ENCODE measurements around the gene RNF207.

Gene RNF207, protein sequence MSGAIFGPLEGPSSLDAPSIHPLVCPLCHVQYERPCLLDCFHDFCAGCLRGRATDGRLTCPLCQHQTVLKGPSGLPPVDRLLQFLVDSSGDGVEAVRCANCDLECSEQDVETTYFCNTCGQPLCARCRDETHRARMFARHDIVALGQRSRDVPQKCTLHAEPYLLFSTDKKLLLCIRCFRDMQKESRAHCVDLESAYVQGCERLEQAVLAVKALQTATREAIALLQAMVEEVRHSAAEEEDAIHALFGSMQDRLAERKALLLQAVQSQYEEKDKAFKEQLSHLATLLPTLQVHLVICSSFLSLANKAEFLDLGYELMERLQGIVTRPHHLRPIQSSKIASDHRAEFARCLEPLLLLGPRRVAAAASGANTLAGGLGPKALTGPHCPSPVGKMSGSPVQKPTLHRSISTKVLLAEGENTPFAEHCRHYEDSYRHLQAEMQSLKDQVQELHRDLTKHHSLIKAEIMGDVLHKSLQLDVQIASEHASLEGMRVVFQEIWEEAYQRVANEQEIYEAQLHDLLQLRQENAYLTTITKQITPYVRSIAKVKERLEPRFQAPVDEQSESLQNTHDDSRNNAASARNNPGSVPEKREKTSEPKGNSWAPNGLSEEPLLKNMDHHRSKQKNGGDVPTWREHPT

DNA sequence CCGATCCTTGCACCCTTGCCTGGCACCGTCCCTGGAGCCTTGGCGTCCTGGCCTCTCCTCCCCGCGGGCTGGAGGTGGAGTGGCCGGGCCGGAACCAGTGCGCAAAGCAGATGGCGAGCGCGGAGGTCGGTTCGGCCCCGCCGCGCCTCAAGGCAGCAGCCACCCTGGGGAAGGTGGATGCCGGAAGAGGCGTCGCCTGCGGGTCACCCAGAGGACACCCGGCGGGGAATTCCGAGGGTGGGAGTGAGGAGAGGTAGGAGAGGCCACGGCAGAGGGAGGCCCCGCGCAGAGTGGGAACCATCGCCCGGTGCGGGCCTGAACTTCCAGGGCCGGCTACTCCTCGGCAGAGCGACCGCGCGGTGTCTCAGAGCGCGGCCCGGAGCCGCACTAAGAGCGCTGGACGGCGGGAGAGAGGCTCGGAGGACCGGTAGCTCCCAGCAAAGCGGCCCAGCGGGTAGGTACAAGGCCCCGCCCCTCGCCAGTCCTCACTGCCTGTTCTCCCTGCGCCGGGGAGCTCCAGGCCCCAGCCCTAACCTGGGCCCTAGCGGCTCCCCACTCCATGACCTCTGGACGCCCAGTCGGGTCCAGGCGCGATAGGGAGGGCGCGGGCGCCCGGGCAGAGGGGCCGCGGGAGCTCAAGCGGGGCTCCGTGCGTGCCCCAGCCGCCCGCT lies at the start of gene RNF207:
Gene RNF207, plus strand, starts transcription at position 271 of the 671 bp plus-strand sequence. CDS start 417 bp downstream, outside the sequence.
- Histone ChIP-seq H3K9me3 (ENCODE audit: insufficient read depth, low read depth, low read length) (no peaks in the 10 kb centered on the region), H3K4me1 (ENCODE audit: insufficient read depth, low read length, poor library complexity, severe bottlenecking) (no peaks in the 10 kb centered on the region), H4K20me1 (ENCODE audit: insufficient read depth, low read length, poor library complexity, severe bottlenecking) (no peaks in the 10 kb centered on the region), H3K4me2 (ENCODE audit: low read depth, low read length, poor library complexity, severe bottlenecking) (no peak within 1 kb of the TSS), H3K27me3 (ENCODE audit: insufficient read depth, low read length, poor library complexity, severe bottlenecking) (peaks cover 23% of the 10 kb centered on the region), H3F3A (ENCODE audit: low read depth) (no peaks in the 10 kb centered on the region), H3K79me2 (ENCODE audit: insufficient read depth, low read length) (no peaks in the 10 kb centered on the region), H3K4me3 (ENCODE audit: low read length, poor library complexity, severe bottlenecking) (no peak within 1 kb of the TSS), H3K9me2 (replicated peaks; ENCODE audit: low read depth, low read length) (no peaks in the 10 kb centered on the region), H2AFZ (ENCODE audit: low read length) (no peak within 1 kb of the TSS), H3K36me3 (ENCODE audit: insufficient read depth, low read length) (no peaks in the 10 kb centered on the region), H3K9ac (ENCODE audit: low read depth, low read length, poor library complexity, severe bottlenecking) (no peak within 1 kb of the TSS)
- TF ChIP-seq CTCF (conservative IDR thresholded peaks at IDR 0.05; ENCODE audit: low read length) (no peak), EZH2phosphoT487 (IDR thresholded peaks at IDR 0.05; ENCODE audit: borderline replicate concordance) (no peak)

DNA sequence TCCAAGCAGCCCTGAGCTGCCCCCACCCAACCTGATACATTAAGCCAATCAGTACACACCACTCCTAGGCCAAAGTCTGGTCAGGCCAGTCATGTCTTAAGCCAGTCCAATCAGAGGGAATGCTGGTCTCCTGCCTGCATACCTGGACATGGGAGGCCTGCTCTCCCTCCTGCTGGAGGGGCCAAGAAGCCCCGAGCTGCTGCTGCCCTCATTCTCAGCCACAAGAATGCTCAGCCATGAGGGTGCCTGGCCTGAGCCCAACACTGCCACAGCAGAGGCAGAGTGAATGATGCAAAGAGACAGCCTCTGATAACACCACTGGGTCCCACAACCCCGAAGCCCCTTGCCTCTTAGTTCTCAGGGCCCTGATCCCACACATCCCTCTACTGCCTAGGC lies 48.8 kb upstream of the RNF207 start:
- H3K79me2 ChIP-seq (ENCODE audit: insufficient read depth, low read length), result peaks cover 8% of the 10 kb centered on the region; the same call in 1 of the 2 replicates
- no peak overlapping the region for H3K4me3 ChIP-seq (ENCODE audit: low read length, poor library complexity, severe bottlenecking)
- H3K36me3 ChIP-seq (ENCODE audit: insufficient read depth, low read length), result no peaks in the 10 kb centered on the region
- H3K27me3 ChIP-seq (ENCODE audit: insufficient read depth, low read length, poor library complexity, severe bottlenecking), result no peaks in the 10 kb centered on the region
- H3K9ac ChIP-seq (ENCODE audit: low read depth, low read length, poor library complexity, severe bottlenecking), result no peak overlapping the region
- H3K9me3 ChIP-seq (ENCODE audit: insufficient read depth, low read depth, low read length), result no peaks in the 10 kb centered on the region
- no peaks in the 10 kb centered on the region for H3K9me2 ChIP-seq (replicated peaks; ENCODE audit: low read depth, low read length)
- no peaks in the 10 kb centered on the region for H4K20me1 ChIP-seq (ENCODE audit: insufficient read depth, low read length, poor library complexity, severe bottlenecking)
- peaks cover 28% of the 10 kb centered on the region for H3K4me1 ChIP-seq (ENCODE audit: insufficient read depth, low read length, poor library complexity, severe bottlenecking)
- no peak overlapping the region for H3K4me2 ChIP-seq (ENCODE audit: low read depth, low read length, poor library complexity, severe bottlenecking)
- no peak overlapping the region for H2AFZ ChIP-seq (ENCODE audit: low read length)
- H3F3A ChIP-seq (ENCODE audit: low read depth), result peaks cover 4% of the 10 kb centered on the region; the same call in 1 of the 2 replicates
- no peak for TF ChIP-seq EZH2phosphoT487 (IDR thresholded peaks at IDR 0.05; ENCODE audit: borderline replicate concordance)
- TF ChIP-seq CTCF (conservative IDR thresholded peaks at IDR 0.05; ENCODE audit: low read length), result no peak

DNA sequence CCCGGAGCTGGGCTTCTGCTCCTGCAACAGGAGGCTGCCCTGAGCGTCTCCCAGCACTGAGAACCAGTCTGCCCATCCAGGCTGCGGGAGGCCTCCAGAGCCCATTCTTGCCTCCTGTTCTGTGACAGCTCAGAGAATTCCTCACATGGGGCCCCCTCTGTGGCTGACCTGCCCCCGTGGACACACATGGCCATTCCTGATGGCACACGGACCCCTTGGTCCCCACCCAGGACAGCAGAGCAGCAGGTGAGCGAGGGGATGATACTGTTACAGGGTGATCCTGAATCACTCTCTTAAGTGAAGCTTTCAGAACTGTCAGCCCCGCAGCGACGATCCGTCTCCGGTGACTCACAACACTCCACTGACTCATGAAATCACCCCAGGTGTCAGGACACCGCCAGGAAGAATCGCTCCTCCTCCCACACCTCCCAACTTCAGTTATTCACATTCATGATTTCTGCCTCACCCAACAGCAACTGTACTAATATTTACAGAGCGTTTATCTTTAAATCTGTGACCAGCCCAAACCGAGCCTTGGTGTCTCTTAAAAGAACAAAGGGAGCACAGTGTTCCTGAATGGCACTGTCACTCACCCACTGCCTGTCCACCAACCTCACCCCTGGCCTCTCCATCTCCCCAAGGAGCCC lies 48.3 kb upstream of the RNF207 start:
- peaks cover 7% of the 10 kb centered on the region; the same call in 1 of the 2 replicates for H3K79me2 ChIP-seq (ENCODE audit: insufficient read depth, low read length)
- H3K9me2 ChIP-seq (replicated peaks; ENCODE audit: low read depth, low read length), result no peaks in the 10 kb centered on the region
- no peaks in the 10 kb centered on the region for H3K9me3 ChIP-seq (ENCODE audit: insufficient read depth, low read depth, low read length)
- no peaks in the 10 kb centered on the region for H4K20me1 ChIP-seq (ENCODE audit: insufficient read depth, low read length, poor library complexity, severe bottlenecking)
- TF ChIP-seq EZH2phosphoT487 (IDR thresholded peaks at IDR 0.05; ENCODE audit: borderline replicate concordance) (no peak), CTCF (conservative IDR thresholded peaks at IDR 0.05; ENCODE audit: low read length) (no peak)
- no peaks in the 10 kb centered on the region for H3K27me3 ChIP-seq (ENCODE audit: insufficient read depth, low read length, poor library complexity, severe bottlenecking)
- H3K9ac ChIP-seq (ENCODE audit: low read depth, low read length, poor library complexity, severe bottlenecking), result no peak overlapping the region
- peaks cover 26% of the 10 kb centered on the region for H3K4me1 ChIP-seq (ENCODE audit: insufficient read depth, low read length, poor library complexity, severe bottlenecking)
- no peak overlapping the region for H3K4me2 ChIP-seq (ENCODE audit: low read depth, low read length, poor library complexity, severe bottlenecking)
- peaks cover 4% of the 10 kb centered on the region; the same call in 1 of the 2 replicates for H3F3A ChIP-seq (ENCODE audit: low read depth)
- H3K36me3 ChIP-seq (ENCODE audit: insufficient read depth, low read length), result no peaks in the 10 kb centered on the region
- no peak overlapping the region for H3K4me3 ChIP-seq (ENCODE audit: low read length, poor library complexity, severe bottlenecking)
- no peak overlapping the region for H2AFZ ChIP-seq (ENCODE audit: low read length)

Measured in Loucy (cell line).